SHP77 treated with DMSO at 0.1 percent for 48 hours (cell line): ENCODE measurements around the gene RAC2.

ENCODE experiments used
- DNase-seq: peaks from one replicate; lab custom pipeline; 2025; lab: John Stamatoyannopoulos, UW

Gene RAC2

DNA sequence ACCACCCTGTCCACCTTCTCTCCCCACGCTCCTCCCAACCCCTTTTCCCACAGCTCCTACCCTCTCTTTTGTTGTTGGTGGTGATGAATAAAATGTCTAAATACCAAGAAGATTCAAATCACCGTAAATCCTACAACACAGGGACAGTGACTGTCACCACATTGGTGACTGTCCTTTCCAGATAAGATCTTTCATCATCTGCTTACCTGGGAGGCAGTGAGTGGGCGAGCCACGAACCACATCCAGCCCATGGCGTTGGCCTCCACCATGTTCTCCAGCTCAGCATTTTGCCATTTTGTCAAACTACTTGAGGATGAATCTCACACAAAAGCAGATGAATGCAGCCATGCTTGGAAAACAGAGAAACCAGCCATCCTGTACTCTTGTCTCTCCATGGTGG lies 31.6 kb upstream of the RAC2 start:
- DNase-seq, result no peak

DNA sequence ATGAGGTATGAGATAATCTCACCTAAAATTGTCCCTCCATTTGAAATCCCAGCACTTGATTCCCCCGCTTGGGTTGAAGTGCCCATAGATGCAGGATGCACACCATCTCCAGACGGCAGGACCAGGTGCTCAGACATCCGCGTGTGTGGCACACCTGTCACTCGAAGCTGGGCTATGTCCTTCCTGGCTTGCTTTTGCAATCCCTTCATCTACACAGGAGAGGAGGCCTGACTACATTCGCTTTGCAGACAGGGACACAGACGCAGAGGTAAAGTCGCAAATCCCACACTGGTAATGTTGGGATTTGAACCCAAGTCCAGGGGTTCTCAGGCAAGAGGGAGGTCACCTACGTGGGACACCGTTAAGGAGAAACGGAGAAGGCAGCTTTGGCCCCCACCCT lies 31.1 kb upstream of the RAC2 start:
- DNase-seq, result no peak

DNA sequence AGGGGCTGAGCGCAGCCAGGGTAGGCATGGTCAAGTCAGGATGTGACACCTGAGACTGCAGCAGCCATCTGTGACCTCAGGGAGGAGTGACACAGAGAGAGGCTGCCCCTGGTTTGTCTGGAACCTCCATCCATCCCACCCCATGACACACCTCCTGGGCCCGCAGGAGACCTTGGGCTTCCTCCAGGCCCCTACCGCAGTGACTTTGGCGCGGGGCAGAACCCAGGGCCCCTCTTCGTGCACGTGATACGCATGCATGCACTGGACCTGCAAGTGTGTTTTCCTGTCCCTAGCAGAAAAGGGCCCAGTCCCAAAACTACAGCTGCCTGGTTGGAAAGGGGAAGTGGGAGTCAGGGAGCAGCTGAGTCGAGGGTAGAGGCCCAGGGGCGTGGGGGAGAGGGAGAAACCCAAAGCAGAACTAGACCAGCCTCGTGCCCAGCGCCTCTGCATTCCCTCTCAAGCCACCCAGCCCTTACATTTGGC lies 30.4 kb upstream of the RAC2 start:
- no peak for DNase-seq

DNA sequence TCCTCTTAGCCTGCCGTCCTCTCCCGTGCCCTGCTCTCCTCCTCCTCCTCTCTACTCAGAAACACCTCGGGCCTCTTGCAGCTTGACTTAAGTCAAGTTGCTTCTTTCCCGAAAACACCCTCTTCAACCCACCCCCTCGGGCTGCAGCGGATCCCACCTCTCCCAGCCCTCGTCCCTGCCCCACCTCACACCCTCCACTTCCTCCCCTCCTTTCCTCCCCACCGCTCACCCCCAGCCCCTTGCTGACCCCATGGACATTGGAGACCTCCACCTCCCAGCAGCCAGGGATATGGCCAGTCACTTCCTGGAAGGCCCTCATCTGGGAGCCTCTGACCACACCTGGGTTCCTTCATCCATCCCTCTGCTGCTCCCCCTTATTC lies 29.8 kb upstream of the RAC2 start:
- no peak for DNase-seq

DNA sequence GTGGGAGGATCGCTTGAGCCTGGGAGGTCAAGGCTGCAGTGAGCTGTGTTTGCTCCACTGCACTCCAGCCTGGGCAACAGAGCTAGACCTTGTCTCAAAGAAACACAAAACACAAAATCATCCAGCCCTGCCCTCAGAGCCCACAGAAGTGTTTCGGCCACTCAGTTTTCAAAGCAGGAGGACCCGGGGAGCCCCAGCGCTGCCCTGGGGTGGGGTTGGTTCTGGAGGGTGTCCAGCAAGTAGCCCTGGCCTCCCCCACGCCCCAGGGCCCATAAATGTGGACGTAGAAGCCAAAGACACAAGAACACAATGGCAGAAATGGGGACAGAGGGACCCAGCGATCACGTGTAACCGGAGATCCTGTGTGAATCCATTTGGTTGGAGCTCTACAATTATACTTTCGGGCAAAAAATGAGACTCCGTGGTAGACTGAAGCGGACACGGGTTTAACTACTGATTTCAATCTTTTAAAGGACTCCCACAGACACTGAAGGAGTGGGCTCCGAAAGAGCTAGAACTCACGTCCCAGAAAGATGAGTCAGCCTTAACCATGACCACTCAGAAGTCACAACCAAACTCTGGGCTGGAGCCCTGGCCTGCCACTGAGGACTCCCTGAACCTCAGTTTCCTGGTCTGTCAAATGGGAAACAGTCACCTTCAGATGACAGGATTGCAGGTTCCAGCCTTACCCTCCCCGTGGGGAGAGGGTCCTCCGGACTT lies 29.2 kb upstream of the RAC2 start:
- DNase-seq, result no peak

DNA sequence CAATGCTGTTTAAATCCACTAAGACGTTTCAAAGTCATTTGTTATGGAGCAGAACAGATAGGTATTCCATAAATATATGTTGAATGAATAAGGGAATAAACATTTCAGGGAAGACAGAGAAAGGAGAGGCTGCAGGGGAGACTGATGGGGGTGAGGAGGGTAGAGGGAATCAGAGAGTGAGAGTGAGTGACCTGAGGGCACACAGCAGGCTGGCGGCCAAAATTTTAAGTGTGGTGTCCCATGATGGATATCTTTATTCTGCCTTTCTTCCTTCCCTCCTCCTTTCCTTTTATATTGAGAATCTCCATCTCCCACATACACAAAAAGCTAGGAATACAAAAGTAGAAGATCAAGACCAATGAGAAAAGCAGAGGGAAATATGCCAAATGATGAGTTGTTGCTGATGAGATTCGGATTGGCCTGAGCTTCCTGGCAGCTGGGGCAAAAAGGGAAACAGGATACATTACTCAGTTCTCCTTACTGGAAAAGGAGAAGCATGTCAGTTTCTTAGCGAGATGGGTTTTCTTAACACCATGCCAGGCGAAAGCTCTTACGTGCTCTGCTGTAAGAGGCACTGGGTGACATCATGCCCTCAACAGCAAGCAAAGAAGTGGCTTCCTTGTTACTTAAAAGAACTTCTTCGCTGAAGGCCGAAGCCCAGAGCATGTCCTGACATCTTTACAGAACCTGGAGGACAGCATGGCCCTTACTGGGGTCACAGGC lies 27.0 kb upstream of the RAC2 start:
- DNase-seq, result no peak

DNA sequence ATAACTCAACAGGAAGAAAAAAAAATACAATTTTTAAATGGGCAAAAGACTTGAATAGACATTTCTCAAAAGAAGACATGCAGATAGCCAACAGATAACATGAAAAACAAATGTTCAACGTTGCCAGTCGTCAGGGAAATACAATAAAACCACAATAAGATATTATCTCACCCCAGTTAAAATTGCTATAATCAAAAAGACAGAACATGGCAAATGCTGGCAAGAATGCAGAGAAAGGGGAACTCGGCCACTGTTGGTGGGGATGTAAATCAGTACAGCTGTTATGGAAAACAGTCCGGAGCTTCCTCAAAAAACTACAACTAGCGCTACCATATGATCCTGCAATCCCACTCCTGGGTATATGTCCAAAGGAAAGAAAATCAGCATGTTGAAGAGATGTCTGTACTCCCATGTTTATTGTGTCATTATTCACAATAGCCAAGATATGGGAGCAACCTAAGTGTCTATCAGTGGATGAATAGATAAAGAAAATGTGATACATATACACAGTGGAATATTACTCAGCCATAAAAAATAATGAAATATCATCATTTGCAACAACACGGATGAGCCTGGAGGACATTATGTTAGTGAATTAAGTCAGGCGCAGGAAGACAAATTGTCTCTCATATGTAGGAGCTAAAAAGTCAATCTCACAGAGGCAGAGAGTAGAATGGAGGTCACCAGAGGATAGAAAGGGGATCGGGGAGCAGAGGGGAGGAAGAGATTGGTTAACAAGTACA lies 26.0 kb upstream of the RAC2 start:
- no peak for DNase-seq

DNA sequence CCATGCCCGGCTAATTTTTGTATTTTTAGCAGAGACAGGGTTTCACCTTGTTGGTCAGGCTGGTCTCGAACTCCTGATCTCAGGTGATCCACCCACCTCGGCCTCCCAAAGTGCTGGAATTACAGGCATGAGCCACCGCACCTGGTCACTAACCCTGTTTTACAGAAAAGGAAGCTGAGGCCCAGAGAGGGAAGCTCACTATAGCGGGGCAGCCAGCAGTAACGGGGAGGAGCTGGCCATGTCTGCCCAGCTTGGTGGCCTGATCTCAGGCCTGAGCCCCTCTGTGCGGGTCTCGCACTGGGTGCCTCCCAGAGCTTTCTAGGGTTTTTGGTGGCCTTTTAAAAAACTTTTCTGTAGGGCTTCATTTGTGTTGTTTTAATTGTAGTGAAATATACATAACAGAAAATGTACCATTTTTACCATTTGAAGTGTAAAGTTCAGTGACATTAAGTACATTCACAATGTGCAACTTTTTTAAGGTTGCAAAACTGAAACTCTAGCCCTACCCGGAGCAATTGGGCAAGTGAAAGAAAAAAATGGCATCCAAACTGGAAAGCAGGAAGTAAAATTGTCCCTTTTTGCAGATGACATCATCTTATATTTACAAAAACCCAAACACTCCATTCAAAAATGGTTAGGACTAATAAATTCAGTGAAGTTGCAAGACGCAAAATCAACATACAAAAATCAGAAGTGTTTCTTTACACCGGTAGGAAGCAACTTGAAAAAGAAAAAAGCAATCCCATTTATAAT lies 23.8 kb upstream of the RAC2 start:
- no peak for DNase-seq

DNA sequence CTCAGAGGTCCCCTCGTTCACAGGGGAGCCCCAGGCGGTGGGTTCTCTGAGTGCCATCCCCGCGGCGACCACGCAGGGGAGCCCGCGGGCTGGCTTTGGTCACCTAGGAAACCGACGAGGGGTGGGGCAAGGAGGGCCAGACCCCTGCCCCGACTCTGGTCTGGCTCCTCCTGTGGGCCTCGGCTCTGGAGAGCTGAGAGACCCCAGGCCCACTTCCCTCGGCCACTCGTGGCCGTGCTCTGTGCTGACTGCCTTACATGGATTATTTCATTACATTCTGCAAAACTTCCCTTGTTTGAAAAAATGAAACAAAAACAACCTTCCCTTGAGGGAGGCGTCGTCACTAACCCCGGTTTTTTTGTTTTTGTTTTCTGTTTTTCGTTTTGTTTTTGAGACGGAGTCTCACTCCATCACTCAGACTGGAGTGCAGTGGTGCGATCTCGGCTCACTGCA lies 23.1 kb upstream of the RAC2 start:
- DNase-seq, result no peak

DNA sequence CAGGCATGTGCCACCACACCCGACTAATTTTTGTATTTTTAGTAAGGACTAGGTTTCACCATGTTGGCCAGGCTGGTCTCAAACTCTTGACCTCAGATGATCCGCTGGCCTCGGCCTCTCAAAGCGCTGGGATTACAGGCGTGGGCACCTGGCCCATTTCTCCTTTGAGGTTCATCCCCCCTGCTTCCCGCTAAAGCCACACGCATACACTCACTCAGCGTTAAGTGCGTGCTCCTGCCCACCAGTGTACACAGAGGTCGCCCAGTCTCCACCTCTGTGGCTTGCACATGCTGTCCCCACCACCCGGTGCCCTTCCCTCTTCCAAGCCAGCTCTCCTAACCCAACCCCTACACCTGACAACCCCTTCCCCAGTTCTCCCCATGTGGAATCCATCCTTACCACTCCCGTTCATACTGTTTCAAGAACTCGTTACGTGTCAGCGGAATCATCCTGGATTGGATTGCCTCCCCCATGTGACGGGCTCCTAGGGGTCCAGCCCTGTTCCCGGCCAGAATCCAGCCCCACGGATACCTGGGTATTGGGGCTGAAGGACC lies 22.6 kb upstream of the RAC2 start:
- DNase-seq, result no peak

DNA sequence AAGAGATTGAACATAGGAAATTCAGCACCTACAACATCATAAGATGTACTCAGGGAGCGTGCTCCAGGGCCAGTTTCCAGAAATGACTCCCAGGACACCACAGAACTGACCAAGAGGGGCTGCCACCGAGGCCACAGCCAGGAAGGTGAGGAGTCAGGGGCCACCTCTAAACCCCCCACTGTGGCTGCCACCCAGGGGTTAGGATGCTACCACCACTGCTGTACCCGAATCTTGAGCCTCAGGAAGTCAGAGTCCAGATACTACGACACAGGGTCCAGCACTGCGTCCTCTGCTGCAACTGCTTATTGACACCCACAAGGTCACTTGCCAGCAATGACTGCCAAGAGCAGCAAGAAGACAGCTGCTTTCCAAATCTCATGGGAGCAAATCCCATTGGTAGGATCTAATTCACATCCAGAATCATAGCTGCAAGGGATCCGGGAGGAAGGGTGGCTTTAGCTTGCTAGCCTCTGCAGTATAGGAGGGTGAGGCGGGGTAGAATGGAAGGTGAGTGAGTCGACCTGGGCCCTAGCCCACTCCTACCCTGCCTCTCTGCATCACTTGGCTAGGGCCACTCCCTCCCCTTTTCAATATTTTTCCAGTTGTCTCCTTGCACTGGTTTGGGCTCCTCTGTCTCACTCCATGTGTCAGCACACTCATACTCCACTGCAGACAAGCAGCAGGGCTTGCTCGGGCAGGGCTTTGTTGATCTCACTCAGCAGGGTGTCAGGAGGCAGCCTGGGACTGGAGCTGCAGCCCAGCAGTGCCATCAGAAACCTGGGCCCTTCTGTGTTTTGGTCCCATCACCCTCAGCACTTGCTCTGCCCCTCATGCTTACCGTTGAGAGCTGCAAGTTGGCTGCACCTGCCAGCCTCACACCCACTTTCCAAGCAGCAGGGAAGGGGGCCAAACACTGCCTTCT lies 20.2 kb upstream of the RAC2 start:
- no peak for DNase-seq

DNA sequence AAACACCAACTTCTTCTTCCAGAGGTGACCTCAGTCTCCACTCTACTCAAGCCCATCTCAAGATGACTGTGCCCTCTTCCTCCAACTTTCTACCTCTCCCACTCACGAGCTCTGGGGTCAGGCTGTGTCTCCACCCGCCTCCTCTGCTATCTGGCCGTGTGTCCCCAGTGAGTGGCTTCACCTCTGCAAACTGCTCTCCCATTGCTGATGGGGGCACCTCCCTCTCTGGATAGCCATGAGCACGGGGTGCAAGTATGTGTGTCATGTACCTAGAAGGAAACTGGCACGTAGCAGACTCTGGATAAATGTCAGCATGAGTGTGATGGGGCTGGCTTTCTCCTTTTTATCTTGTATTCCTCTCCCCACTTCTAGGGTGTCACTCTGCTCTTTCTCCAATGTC lies 18.3 kb upstream of the RAC2 start:
- no peak for DNase-seq

DNA sequence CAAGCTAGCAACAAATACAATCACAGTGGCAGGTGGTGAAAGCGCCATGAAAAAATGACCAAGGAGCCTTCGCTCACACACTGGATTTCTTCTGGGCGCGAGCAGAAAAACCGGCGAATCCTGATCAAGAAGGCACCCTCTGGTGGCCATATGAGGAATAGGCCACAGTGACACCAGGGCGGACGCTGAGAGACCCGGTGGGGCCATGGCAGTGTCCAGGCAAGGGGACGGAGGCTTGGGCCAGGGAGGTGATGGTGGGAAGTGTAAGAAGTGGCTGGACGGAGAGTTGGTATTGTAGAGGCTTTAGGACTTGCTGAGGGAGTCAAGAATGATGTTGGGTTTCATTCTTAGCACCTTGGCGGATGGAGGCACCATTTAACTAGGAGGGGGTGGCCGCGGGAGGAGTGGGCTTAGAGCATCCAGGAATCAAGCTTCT lies 16.9 kb upstream of the RAC2 start:
- DNase-seq, result no peak

DNA sequence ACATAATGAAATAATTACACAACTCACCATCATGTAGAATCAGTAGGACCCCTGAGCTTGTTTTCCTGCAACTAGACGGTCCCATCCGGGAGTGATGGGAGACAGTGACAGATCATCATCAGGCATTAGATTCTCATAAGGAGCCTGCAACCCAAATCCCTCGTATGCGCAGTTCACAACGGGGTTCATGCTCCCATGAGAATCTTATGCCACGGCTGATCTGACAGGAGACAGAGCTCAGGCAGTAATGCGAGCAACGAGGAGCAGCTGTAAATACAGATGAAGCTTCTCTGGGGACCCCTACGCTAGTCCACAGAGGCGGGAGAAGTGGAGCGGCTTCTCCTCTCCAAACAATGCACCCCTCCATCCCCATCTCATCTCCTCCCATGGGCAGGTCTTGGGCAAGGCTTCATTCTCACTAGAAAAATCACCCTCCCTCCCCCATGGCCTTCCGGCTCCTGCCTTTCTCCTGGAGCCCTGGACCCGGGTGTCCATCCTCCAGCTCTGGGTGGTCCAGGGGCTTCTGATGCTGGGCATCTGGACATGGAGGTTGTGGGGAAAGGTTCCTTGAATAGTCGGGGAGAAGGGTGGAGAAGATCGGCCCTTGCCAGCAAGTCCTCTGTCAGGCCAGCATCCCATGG lies 16.2 kb upstream of the RAC2 start:
- DNase-seq, result no peak

DNA sequence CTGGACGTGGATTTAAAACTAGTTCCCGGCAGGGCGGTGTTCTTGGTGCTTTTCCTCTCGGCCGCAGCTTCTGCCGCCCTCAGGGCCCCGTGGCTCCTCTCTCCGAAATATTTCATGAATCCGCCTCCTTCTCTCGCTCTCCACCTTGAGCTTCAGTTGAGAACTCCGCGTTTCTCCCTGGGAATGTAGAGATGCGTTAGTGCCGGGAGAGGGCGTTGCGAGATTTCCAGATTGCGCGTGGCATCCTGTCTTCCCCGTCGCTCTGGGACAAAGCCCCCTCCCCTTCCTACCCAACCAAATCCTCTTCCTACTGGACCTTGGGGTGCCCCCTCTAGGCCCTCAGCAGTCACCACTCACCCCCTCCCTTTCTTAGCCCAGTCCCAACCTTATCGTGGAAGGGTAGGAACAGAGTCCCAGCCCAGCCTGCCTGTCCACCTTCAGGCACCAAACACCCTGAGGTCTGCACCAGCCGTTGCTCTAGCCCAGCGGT lies 15.5 kb upstream of the RAC2 start:
- no peak for DNase-seq

DNA sequence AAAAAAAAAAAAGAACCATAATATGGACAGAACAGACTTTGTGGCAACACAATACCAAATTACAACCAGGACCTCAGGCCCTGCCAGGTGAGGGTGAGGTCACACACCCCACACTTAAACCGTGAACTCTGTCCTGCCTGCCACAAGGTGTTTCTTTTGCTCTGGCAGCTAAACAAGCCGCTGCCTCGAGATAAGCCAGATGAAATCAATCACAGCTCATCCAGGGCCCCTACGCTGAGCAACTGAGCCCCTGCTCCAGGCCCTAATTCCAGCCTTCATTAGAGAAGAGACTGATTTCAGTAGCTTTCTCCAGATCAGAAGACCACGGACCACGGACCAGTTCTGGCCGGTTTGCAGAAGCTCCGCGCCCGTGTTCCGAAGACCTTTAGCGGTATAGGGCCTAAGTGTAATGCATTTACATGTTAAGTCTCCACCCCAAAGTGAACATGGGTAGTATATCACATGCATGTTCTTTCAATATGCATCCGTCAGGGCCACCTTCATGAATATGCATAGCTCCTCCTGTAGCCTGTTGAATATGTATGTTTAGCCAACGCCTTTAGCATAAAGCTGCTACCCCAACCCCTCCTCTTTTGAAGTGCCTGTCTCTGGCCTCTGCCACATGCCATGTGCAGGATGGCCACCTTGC lies 14.8 kb upstream of the RAC2 start:
- DNase-seq, result no peak

DNA sequence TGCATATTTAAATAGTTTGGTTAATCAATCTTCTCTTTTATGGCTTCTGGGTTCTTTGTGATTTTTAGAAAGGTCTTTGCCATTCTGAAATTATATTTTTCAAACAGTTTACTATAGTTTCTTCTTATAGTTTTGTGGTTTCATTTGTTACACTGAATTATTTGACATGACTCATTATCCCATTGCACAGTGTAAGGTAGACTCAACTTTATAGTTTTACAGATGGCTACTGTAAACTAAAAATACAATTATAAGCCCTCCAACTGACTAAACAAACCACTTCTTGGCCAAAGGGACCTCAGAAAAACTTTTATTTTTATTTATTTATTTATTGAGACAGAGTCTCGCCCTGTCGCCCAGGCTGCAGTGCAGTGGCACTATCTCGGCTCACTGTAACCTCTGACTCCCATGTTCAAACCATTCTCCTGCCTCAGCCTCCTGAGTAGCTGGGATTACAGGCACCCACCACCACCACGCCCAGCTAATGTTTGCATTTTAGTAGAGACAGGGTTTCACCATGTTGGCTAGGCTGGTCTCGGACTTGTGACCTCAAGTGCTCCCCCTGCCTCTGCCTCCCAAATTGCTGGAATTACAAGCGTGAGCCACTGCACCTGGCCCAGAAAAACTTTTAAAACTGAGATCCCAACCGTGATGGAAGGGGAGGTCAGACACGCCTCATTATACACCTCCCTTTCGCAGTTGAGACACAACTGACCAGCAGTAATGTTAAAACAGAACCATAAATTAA lies 14.1 kb upstream of the RAC2 start:
- no peak for DNase-seq

DNA sequence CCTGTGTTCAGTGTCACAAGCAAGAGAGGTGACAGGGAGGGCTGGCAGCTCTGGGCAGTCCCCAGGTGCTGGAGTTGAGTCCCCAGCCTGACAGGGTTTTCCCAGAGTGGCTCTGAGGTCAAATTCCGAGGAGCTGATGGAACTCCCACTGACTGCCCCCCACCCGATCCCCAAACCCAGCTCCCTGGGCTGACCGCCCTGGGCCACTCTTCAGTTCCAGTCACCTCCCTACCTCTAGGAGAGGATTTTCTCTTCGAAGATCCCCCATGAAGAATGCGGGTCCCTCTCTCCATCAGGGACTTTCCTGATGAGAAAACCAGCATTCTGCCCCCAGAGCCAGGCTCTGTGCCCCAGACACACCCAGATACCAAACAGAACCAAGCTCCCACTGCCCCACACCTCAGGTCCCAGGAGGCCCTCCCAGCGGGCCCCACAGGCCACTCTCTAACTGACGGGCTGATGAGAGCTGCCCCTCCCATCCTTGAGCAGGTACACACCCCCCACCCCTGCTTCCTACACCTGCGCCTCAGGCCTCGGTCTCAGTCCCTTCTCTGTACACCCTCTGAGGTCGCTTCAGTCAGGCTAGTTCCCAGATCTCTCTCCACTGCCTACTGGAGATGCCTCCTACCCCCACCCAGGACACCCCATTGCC lies 12.1 kb upstream of the RAC2 start:
- DNase-seq, result no peak
